HepG2 (cell line): Measurements from ENCODE around the gene QTRT2.

Experiments used
- TF ChIP-seq, protein P1 (sequence below): sonication (generic); formaldehyde crosslinking; IDR thresholded peaks from 2 replicates; pipeline ENCODE4 v1.8.1; 2023; ENCODE audit warnings: missing genetic modification reagents, inconsistent platforms, borderline replicate concordance
- TF ChIP-seq, protein P2 (sequence below), 2 experiments: fragments of 450-650 bp in 1 of 2; sonication (generic) in 1 of 2; formaldehyde crosslinking in 1 of 2; IDR thresholded peaks; 2 replicates each; pipeline versions ENCODE4 v1.6.1 to v1.8.0; 2016 to 2022; ENCODE audit warnings: antibody characterized with exemption in 1 of 2, mild to moderate bottlenecking in 1 of 2, missing genetic modification reagents in 1 of 2

DNA sequence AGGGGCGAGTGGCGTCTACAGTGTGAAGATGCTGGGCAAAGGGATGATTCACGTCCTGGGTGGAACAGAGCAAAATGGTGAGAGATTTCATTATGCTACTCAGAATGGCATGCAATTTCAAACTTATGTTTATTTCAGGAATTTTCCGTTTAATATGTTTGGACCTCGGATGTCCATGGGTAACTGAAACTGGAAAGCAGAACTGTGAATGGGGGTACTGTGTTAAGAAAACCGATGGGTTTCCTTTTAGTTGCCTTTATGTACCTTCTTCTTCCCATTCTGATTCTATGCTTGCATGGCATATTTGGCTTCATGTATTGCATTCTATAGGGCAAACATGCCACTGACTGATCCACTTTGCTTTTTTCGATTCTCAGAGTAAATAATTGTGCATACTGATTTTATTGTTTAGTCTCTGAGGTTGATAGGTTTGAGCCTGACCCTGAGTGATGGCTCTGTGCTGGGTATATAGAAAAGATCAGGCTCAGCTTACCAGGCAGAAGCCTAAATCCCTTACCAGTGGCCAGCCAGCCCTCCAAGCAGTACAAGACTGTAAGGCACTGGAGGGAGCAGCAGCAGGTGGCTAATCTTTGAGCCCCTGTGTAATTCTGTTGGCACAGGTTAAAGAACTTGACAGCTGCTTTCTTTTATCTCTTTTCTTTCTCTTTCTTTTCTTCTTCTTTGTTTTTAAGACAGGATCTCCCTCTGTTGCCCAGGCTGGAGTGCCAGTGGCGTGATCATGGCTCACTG, 4.5 kb downstream of the QTRT2 start:
- TF ChIP-seq, protein P1, sequence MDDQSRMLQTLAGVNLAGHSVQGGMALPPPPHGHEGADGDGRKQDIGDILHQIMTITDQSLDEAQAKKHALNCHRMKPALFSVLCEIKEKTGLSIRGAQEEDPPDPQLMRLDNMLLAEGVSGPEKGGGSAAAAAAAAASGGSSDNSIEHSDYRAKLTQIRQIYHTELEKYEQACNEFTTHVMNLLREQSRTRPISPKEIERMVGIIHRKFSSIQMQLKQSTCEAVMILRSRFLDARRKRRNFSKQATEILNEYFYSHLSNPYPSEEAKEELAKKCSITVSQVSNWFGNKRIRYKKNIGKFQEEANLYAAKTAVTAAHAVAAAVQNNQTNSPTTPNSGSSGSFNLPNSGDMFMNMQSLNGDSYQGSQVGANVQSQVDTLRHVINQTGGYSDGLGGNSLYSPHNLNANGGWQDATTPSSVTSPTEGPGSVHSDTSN (CRISPR knock-in tag), result no peak
- TF ChIP-seq, protein P2, sequence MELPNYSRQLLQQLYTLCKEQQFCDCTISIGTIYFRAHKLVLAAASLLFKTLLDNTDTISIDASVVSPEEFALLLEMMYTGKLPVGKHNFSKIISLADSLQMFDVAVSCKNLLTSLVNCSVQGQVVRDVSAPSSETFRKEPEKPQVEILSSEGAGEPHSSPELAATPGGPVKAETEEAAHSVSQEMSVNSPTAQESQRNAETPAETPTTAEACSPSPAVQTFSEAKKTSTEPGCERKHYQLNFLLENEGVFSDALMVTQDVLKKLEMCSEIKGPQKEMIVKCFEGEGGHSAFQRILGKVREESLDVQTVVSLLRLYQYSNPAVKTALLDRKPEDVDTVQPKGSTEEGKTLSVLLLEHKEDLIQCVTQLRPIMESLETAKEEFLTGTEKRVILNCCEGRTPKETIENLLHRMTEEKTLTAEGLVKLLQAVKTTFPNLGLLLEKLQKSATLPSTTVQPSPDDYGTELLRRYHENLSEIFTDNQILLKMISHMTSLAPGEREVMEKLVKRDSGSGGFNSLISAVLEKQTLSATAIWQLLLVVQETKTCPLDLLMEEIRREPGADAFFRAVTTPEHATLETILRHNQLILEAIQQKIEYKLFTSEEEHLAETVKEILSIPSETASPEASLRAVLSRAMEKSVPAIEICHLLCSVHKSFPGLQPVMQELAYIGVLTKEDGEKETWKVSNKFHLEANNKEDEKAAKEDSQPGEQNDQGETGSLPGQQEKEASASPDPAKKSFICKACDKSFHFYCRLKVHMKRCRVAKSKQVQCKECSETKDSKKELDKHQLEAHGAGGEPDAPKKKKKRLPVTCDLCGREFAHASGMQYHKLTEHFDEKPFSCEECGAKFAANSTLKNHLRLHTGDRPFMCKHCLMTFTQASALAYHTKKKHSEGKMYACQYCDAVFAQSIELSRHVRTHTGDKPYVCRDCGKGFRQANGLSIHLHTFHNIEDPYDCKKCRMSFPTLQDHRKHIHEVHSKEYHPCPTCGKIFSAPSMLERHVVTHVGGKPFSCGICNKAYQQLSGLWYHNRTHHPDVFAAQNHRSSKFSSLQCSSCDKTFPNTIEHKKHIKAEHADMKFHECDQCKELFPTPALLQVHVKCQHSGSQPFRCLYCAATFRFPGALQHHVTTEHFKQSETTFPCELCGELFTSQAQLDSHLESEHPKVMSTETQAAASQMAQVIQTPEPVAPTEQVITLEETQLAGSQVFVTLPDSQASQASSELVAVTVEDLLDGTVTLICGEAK (IDR thresholded peaks at IDR 0.05), result no peak
- TF ChIP-seq, protein P2 (CRISPR knock-in tag; IDR thresholded peaks at IDR 0.05), result no peak
